ENCODE data around the gene SLC30A4.
"Not testable (repeated sequence)": the region's sequence is repeated elsewhere in the genome, so short reads cannot be mapped to it uniquely, and the experiment has no call there.

SLC30A4 gene

DNA sequence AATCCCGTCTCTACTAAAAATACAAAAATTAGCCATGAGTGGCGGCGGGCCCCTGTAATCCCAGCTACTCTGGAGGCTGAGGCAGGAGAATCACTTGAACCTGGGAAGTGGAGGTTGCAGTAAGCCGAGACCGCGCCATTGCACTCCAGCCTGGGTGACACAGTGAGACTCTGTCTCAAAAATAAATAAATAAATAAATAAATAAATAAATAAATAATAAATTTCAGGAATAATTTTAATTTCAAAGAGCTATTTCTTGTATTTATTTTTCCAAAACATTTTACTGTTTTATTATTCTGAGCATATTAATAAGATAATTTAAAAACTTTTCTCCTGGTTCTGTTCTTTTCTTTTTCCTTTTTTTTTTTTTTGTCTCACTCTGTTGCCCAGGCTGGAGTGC lies 15.4 kb downstream of the SLC30A4 start:
- DNase-seq (ENCODE audit: low spot score) = not testable (repeated sequence)

DNA sequence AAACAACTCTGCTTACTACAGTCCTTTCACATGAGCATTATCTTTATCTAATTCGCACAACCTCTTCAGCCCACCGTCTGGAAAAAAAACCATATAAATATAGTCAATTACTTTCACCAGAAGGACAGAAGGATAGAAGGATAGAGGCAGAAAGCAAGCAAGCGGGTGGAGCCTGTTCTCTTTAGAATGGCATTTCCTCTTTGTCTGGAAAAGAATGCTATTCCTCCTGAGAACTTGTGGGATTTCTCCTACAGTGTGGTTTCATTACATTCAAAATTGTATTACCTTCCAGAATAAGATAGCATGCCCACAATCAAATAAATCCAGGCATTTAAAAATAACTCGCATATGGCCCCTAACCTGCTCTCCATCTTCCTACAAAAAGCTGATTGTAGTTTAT lies 23.1 kb downstream of the SLC30A4 start:
- DNase-seq (ENCODE audit: low spot score) = peak; percentile 35

DNA sequence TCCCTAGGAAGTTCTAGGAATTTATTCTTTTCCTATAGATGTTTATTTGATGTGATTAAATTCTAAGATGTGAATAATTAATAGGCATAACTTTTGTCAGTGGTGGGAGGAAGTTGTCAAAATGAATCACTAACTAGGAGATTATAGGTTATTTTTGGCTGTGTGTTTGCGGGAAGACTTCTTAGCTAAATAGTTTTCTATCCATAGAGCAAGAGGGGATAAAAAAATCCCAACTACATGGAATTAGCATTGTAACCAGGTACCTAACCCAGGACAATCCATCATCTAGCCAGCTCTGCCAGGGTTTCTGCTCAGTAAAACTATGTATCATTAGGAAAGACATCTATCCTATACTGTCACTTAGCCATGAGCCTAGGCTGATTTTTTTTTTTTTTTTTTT lies 23.9 kb downstream of the SLC30A4 start:
- no peak for DNase-seq (ENCODE audit: low spot score)

DNA sequence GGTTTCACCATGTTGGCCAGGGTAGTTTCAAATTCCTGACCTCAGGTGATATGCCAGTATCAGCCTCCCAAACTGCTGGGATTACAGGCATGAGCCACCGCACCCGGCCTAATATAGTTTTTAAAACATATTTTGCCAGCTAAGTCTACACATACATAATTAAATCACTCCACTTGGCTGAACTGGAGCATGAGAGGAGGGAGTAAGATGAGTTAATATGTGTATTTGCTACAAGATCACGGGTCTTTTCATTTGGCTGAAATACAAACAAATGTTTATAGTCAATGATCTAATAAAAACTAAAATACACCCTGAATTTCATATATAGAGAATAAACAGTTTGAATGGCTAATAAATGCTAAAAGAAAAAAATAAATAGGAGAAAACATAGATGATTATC lies 25.3 kb downstream of the SLC30A4 start:
- DNase-seq (ENCODE audit: low spot score) = no peak

DNA sequence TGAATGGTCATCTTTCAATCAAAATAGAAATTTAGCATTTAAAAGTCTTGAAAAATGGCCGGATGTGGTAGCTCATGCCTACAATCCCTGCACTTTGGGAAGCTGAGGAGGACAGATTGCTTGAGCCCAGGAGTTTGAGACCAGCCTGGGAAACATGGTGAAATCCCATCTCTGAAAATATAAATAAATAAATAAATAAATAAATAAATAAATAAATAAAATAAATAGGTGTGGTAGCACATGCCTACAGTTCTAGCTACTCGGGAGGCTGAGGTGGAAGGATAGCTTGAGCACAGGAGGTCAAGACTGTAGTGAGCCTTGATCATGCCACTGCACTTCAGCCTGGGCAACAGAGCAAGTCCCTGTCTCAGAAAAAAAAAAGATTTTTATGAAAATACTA lies 25.9 kb downstream of the SLC30A4 start:
- DNase-seq (ENCODE audit: low spot score) = no peak

DNA sequence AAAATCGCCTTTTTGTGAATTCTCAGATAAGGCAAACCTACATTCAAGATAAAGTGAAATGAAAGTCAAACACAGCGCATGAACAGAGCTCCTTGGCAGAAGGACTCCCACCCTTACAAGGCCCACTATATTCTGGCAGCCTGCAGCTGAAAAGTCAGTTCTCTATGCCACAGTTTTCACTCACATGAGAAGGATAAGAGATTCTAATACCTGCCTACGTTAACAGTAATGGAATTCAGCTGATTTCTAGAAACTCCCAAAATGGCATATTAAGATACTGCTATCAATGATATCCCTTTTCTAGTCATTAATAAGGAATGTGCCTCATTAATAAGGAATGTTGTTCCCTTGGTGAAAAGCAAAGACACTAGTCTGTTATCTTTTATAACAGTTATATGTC lies 27.0 kb downstream of the SLC30A4 start:
- DNase-seq (ENCODE audit: low spot score) = no peak

DNA sequence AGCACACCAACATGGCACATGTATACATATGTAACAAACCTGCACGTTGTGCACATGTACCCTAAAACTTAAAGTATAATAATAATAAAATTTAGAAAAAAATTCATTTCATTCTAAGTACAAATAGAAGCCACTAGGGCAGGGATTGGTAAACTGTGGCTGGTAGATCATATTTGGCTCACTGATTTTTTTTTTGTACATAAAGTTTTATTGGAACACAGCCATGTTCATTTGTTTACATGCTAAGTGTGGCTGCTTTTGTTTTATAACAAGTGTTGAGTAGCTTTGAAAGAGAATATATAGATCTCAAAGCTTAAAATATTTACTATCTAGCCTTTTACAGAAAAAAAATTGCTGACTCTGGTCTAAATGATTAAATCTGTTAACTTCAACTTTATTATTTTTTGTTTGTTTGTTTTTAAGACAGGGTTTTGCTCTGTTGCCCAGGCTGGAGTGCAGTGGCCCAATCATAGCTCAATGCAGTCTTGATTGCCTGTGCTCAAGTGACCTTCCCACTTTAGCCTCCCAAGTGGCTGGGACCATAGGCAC lies 32.8 kb downstream of the SLC30A4 start:
- no peak for DNase-seq (ENCODE audit: low spot score)

DNA sequence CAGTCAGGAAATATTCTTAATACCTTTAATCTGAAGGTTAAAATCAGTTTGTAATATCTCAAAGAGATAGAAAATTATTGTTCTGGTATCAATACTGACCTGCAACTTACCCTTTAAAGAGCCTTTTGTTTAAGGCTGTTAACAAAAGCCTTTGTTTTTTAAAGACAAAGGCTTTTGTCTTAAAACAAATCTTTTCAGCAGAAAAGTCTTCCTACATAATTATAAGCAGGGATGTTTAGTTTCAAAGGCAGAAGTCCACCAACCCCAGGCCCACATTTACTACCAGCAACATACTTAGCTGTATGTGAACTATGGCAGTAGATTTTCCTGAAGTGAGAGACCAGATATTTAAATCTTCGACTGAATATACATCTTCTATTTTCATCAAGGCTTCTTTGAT lies 36.2 kb downstream of the SLC30A4 start:
- no peak for DNase-seq (ENCODE audit: low spot score)

DNA sequence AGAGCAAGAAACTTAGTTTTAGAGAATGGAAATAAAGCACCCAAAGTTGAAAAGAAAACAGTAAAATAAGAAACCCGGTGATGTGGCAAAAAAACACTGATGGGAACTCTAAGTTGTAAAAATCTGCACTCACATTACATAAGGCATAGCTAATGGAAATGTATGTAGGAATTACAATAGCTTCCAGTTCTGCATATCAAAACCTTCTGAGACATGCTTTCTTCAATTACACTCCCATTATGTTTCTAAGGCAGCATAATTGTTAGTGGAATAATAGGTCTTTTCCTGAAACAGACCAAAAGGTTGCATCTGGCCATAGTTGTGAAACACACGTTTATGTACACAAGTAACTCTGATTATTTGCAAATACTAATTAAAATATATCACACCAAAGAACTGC lies 41.4 kb downstream of the SLC30A4 start:
- no peak for DNase-seq (ENCODE audit: low spot score)

DNA sequence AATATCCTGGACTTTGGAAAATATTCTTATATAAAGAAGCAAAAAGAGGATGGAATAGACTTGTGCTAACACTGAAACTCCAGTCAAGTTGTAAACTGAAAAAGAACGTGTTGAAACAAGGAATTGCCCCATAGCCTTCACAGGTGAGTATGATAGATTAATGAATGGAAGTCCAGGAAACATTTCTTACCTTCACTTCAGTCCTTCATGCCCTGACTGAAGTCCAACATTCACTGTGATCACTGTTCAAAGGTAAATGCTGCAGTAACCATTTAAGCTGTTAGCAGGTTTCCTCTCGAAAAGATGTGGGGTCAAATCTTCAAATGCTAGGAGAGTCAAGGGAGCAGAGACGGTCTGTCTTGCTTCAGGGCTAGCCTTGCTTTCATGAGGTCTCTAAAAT lies 46.1 kb downstream of the SLC30A4 start:
- no peak for DNase-seq (ENCODE audit: low spot score)

DNA sequence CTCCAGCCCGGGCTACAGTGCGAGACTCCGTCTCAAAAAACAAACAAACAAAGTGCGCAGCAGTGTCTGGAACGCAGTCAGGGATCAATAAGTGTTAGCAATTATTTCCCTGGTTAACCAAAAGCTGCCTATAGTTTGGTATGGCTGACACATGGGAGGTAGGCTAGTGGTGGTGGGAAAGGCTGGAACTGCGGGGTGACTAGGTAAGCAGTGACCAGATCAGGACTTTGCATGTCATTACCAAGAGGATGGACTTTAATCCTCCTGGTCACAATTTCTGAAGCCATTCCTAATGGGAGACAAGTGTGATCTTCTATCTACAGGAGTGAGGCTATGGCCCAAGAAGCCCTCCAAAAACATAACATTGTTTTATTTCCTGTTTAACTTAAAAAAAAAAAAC lies 47.8 kb downstream of the SLC30A4 start:
- no peak for DNase-seq (ENCODE audit: low spot score)

DNA sequence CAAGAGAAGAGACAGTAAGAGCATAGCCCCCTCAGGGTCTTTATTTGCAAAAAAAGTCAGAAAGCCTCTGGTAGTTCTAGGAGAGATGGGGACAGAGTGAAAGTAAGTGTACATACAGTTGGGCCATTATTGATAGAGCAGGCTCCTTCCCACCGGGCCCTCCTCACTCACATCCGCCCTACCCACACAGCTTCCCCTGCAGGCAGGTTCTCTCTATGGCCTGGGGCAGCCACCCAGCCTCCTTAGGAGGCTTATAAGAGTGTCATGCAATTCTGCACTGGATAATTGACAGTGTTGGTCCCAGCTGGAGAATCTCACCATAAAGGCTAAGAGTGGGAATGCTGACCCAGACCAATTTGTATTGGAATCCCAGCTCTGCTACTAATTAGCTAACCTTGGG lies 49.5 kb downstream of the SLC30A4 start:
- DNase-seq (ENCODE audit: low spot score) = no peak

DNA sequence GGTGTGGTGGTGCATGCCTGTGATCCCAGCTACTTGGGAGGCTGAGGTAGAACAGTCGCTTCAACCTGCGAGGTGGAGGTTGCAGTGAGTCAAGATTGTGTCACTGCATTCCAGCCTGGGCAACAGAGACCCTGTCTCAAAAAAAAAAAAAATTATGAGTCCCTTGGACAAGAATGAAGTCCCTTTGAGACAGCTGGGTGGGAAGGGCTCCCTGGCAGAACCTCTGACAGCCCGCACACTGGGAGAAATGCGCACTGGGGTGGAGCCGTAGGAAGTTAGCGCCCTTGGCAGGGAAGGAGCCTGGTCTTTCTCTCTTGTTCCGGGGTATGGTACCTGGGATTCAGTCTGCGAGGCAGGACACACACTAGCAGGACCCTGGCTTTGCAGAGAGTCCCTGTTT lies 51.4 kb downstream of the SLC30A4 start:
- no peak for DNase-seq (ENCODE audit: low spot score)

DNA sequence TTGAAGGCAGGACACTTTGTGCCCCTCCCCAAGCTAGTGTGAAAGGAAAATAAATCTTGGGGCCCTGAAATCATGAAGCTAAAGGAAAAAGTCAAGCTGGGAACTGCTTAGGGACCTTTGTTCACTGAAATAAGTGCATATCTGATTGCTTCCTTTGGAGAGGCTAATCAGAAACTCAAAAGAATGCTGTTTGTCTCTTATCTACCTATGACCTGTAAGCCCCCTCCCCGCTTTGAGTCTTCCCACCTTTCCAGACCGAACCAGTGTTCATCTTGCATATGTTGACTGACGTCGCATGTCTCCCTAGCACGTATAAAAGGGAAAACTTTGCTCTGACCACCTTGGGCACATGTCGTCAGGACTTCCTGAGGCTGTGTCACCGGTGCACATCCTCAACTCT lies 53.1 kb downstream of the SLC30A4 start:
- DNase-seq (ENCODE audit: low spot score) = no peak

DNA sequence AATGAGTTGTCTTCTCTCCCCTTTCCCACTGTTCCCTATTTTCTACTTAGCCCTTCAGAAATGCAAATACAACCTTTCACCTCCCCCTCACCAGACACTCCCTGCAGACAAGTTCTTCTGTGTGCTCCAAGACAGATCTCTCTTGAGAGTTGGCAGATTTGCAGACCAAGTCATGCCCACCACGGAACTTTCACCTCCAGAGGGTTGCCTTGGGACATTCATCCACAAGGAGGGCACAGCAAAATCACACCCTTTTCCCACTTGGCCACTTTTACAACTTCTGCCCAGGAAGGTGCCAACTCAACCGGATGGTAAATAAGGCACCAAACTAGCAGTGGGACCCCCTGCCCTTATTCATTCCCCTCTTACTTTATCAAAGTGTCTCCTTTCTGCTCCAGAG lies 53.5 kb downstream of the SLC30A4 start:
- no peak for DNase-seq (ENCODE audit: low spot score)

DNA sequence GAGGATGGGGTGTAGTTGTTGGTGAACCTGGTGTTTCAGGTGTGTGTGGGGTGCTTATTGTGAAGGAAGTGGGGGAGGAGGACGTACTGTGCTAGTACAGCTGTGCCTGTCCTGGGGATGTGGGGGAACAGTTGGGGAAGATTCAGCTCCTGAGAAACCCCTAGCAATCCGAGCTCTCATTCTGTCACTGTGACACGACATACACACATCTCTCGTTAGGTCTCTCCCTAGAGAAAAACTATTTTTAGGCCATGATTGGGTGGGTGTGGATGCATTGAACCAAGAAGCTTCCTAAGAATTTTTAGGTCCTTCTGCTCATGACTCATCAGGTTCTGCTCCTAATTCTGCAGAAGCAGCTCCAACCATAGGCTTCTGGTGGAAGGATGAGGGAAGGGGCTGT lies 54.3 kb downstream of the SLC30A4 start:
- no peak for DNase-seq (ENCODE audit: low spot score)

DNA sequence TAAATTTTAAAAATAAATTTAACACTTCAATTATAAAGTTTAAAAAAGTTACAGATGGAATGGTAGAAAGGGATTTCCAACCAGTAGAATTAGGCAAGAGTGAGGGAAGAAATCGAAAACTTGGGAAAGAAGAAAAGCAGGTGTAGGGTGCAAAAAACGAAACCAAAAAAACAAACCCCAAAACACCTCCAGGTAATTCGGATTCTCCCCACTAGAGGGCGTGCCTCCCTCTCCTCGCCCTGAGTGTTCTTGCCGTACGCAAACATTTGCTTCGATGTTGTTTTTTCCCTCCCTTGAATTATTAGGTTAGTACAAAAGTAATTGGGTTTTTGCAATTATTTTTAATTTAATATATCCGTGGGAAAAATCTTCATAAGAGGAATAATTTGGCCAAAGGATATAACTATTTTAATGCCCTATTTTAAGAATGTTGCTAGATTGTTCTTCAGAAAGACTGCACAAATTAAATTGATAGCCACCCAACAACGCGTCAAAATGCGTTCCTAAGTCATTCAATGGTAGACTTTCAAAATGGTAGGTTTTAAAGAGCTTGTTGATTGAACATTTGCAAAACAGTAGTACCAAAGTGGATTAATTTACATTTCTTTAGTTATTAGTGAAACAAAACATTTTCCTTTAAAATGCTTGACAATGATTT lies 63.7 kb downstream of the SLC30A4 start:
- DNase-seq (ENCODE audit: low spot score) = peak; percentile 55

DNA sequence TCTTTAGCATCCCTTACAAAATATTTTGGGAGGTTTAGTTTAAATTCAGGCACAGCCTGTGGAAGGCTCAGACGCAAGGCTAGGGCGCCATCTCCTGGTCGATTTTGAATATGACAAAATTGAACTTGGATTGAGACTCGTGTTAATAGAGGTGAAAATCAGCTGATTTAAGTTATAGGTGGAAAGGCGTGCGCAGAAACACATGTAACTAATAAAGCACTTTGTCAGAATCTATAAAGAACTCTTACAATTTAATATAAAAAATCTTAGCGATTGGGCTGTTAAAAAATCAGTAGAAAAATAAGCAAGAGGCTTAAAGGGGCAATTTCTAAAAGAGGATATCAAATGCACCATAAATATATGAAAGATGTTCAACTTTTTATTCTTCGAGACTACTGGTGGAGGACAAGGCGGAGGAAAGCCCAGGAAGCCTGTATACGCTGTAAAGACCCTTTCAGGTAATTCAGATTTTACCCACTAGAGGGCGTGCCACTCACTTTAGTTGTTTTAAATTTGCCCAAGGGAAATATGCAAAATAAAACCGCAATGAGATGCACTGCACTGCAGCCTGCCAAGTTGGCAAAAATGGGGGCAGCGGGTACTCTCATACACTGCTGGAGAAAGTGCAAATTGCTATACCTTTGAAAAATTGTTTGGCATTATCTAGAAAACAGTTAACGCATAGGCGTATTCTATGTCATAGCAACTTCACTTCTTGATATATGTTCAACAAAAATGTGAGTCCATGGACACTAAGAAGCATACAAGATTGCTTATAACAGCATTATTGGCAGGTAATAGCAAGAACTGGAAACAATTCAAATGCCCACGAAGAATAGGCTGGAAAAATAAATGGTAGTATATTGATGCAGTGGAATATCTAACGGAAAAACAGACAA lies 64.7 kb downstream of the SLC30A4 start:
- peak; percentile 65 for DNase-seq (ENCODE audit: low spot score)

DNA sequence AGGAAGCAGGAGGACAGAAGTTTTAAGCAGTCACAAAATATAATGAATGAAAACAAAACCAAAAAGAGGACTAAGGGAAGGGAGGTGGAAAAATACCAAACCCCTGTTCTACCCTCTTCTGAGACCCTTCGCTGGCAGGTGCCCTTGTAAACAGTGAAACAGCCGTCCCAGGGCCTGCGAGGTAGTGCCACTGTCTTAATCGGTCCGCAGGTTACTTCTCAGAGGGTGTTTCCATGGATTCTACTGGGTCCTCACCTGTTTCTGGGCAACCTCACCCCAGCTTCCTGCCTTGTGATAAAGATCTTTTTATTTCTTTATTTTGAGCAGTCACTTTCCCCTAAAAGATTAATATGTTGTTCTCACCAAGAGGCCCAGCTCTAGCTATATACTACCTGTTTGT lies 65.3 kb downstream of the SLC30A4 start:
- DNase-seq (ENCODE audit: low spot score) = no peak

DNA sequence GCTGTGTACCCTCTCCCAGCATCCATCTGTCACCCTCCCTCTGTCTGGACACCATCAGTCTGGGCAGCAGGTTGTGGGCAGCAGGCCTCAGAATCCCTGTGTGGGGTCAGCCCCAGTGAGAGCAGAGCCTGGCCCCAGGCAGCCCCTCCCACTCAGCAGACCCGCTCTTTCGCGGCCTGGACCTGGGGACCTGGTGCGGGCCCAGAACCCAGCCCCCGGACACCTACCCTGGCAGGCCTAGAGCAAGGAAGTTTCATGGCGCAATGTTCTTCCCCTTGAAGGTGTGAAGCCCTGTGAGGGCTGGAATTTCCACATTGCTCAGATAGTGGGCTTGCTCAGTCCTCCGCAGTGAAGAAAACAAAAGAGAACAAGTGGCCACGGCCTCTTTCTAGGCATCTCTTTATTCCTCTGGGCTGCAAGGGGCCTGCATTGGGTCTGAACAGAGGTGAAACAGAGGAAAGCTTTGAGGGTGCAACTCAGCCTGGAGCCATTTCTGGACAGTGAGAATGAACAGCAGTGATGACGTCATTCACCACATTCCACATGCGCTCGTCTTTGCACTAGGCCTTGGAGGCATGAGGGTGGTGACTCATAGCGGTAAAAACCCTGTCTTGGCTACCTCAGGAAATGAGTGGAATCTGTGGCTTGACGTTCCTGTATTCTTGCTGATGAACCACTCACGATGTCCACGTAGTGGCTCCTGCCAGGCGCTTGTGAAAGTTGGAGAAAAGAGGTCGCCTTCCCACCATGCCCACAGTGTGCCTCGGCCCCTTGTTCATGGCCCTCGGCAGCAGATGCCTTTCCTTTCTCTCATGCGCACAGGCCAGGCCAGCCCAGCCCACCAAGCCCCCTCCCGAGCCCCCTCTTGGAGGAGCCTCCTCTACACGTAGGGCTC lies 66.1 kb downstream of the SLC30A4 start:
- peak; percentile 95 for DNase-seq (ENCODE audit: low spot score)

DNA sequence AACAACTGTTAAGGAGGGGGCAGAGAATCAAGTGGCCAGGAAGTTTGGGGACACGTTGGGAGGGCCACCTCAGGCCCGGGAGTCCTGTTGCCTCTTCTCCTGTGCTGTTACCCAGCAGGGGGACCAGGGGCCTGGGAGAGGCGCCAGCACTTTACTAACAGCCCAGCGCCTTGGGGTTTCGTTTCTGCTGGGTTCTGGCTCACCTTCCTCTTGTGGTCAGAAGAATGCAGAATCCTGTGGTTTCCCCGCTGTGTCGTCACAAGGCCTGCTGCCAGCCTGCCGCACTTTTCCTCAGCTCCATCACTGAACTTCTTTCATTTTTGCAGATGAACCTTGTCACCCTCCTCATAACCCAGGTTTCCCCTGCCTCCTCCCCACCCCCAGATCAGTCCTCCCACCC lies 67.7 kb downstream of the SLC30A4 start:
- DNase-seq (ENCODE audit: low spot score) = peak; percentile 94

DNA sequence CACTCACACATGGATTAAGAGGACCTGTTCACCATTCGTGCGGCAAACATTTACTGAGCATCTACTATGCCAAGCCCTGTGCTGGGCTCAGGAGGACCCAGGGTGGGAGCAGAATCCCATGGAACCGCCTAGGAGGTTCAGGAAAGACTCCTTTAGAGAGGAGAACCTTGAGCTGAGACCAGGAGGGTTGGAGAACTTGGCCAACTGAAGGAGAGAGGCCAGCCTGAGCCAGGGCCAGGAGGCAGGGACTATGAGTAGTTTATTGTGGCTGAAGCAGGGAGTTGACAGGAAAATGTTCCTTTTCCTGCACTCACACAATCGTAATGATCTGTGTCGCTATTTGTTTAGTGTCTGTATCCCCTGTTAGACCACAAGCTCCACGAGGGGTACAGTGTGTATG lies 71.3 kb downstream of the SLC30A4 start:
- DNase-seq (ENCODE audit: low spot score) = no peak
